ENCODE measurements around the gene ANXA3. TPM values are rescaled to one million over a fixed set of nuclear protein-coding genes. Genes with fewer than 3 reads are reported as not detected.
"Not testable (repeated sequence)": the region's sequence is repeated elsewhere in the genome, so short reads cannot be mapped to it uniquely, and the experiment has no call there.

ANXA3 gene
- total RNA-seq: 1 to 10 TPM in 8 of 9 donors, under 1 TPM in 1; 0.72 to 6.7 (median 2.9) TPM
- 10 to 100 TPM in 1 of 3 donors, 1 to 10 TPM in 2; 4.5 to 14.1 (median 9.2) TPM for polyA plus RNA-seq
- long read RNA-seq, donor 1: 0 reads
- long read RNA-seq, donor 2: 0 reads
- long read RNA-seq, donor 3: 0 reads
- long read RNA-seq, donor 4, partial matches to known transcripts: 0 of 1 reads
- long read RNA-seq, donor 4, other reads (novel, unspliced or antisense): 0 of 1 reads
- long read RNA-seq, donor 5, partial matches to known transcripts: 0 of 1 reads
- long read RNA-seq, donor 5, other reads (novel, unspliced or antisense): 1 of 1 reads
- long read RNA-seq, donor 6: 0 reads
- long read RNA-seq, donor 7, partial matches to known transcripts: 0 of 2 reads
- long read RNA-seq, donor 7, other reads (novel, unspliced or antisense): 0 of 2 reads
- long read RNA-seq, donor 8, partial matches to known transcripts: 0 of 1 reads
- long read RNA-seq, donor 8, other reads (novel, unspliced or antisense): 0 of 1 reads
- long read RNA-seq, donor 9: 0 reads
- long read RNA-seq, donor 10, partial matches to known transcripts: 0 of 1 reads
- long read RNA-seq, donor 10, other reads (novel, unspliced or antisense): 0 of 1 reads

GRCh38 chr4:78551420-78552351 lies at the start of gene ANXA3:
TSS of gene ANXA3 (plus strand) at chr4:78551770. CDS start at chr4:78554474, 2,704 bp downstream.
- no peaks in the 10 kb centered on the region for H3K9me3 ChIP-seq (replicated peaks in 1 of 3)
- 8 to 12% (median 11%) methylated on average over 45 to 65 of the region's 65 CpGs for WGBS, 4 donors
- TF ChIP-seq CTCF (IDR thresholded peaks at IDR 0.05): no peak
- TF ChIP-seq POLR2A (IDR thresholded peaks at IDR 0.05): no peak
- H3K27ac ChIP-seq: peak within 1 kb of the TSS in 1 of 5 donors; percentile 58
- peaks cover 0 to 13% of the 10 kb centered on the region in 2 donors for H3K4me1 ChIP-seq (replicated peaks in 1 of 2)
- H3K27me3 ChIP-seq: peaks cover 21% of the 10 kb centered on the region
- no peak for DNase-seq
- H3K4me3 ChIP-seq: peak within 1 kb of the TSS in 2 of 4 donors; percentile 17 to 50
- intact Hi-C loops (cut with DNase I): no loop called here
- H3K36me3 ChIP-seq (replicated peaks in 1 of 2): no peaks in the 10 kb centered on the region

GRCh38 chr4:78506260-78506659 lies 45.3 kb upstream of the ANXA3 start:
- DNase-seq; H3K4me3 ChIP-seq; intact Hi-C loops (cut with DNase I); H3K4me1 ChIP-seq (replicated peaks in 1 of 2); H3K27me3 ChIP-seq; H3K36me3 ChIP-seq (replicated peaks in 1 of 2); H3K9me3 ChIP-seq (replicated peaks in 1 of 3); H3K27ac ChIP-seq: not testable (repeated sequence)
- WGBS, 4 donors: 66 to 80% (median 71%) methylated on average over 9 to 10 of the region's 10 CpGs

GRCh38 chr4:78509043-78509442 lies 42.5 kb upstream of the ANXA3 start:
- 40 to 66% (median 59%) methylated on average over 2 of the region's 2 CpGs for WGBS, 4 donors
- Histone ChIP-seq H3K27ac (no peak overlapping the region), H3K27me3 (no peaks in the 10 kb centered on the region), H3K9me3 (replicated peaks in 1 of 3) (no peaks in the 10 kb centered on the region), H3K4me1 (replicated peaks in 1 of 2) (no peaks in the 10 kb centered on the region), H3K36me3 (replicated peaks in 1 of 2) (no peaks in the 10 kb centered on the region), H3K4me3 (no peak overlapping the region)
- no peak for TF ChIP-seq POLR2A (IDR thresholded peaks at IDR 0.05)
- no peak for TF ChIP-seq CTCF (IDR thresholded peaks at IDR 0.05)
- no peak for DNase-seq
- intact Hi-C loops (cut with DNase I): no loop called here

GRCh38 chr4:78510108-78510507 lies 41.5 kb upstream of the ANXA3 start:
- H3K27ac ChIP-seq: no peak overlapping the region
- no peaks in the 10 kb centered on the region for H3K9me3 ChIP-seq (replicated peaks in 1 of 3)
- H3K27me3 ChIP-seq: no peaks in the 10 kb centered on the region
- H3K36me3 ChIP-seq (replicated peaks in 1 of 2): no peaks in the 10 kb centered on the region
- no peaks in the 10 kb centered on the region for H3K4me1 ChIP-seq (replicated peaks in 1 of 2)
- 46 to 83% (median 62%) methylated on average over 1 of the region's 1 CpG for WGBS, 4 donors
- intact Hi-C loops (cut with DNase I): loop anchor here (10.0 kb wide), 2 partner anchors 455 to 545 kb away; partner anchors contain the start of gene FRAS1 (in 1 of the 2)
- DNase-seq: no peak
- H3K4me3 ChIP-seq: no peak overlapping the region
- no peak for TF ChIP-seq CTCF (IDR thresholded peaks at IDR 0.05)
- no peak for TF ChIP-seq POLR2A (IDR thresholded peaks at IDR 0.05)

Measured in adrenal gland (tissue), 19 donors.